Activated CD4-positive, alpha-beta T cell treated with anti-CD3 and anti-CD28 coated beads, Interleukin-2, amount 50 U/mL, for 48 hours (primary cell): ENCODE measurements around the gene UNC5A.

Source experiments
- DNase-seq, 2 experiments: peaks; one replicate each; pipeline ENCODE4 v3.0.0-alpha.2; 2020

Gene UNC5A

DNA sequence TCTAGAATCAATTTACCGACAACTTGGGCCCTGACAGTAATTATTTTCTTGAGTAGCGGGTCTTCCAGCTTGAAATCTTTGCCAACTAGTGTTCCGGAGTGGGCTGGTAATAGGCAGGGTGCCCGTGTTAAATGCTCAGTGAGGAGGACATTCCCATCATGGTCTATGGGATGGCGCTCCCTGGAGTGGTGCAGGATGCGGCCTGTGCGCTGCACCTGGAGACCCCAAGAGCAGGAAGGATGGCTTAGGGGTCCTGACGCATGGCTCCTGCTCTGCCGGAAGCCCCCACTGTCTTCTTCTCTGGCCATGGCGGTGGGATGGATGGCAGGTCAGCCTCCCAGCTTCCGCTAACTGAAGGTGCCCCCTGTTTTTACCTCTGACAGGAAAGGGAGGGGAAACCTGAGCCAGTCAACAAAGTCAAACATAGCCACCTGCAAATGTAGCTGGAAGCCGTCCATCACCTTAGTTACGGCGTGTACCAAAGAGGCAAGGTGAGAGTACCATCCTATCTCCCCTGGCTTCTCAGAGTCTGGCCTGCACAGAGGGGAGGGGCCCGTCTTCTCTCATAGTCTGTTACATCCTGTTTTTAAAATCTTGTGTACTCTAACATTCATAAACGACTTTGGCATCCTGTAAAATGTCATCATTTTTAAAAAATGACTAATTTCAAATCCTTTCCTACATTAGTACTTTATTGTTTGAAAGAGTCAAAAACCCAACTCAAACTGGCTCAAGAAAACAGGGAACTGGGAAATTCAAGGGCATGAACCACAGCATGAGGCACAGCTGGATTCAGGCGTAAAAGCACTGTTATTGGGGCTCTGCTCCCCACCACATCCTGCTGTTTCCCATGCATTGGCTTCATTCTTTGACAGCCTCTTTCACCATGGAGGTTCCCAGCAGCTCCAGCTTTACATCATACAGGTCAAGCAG, 28.5 kb upstream of the UNC5A start:
- DNase-seq: no peak

DNA sequence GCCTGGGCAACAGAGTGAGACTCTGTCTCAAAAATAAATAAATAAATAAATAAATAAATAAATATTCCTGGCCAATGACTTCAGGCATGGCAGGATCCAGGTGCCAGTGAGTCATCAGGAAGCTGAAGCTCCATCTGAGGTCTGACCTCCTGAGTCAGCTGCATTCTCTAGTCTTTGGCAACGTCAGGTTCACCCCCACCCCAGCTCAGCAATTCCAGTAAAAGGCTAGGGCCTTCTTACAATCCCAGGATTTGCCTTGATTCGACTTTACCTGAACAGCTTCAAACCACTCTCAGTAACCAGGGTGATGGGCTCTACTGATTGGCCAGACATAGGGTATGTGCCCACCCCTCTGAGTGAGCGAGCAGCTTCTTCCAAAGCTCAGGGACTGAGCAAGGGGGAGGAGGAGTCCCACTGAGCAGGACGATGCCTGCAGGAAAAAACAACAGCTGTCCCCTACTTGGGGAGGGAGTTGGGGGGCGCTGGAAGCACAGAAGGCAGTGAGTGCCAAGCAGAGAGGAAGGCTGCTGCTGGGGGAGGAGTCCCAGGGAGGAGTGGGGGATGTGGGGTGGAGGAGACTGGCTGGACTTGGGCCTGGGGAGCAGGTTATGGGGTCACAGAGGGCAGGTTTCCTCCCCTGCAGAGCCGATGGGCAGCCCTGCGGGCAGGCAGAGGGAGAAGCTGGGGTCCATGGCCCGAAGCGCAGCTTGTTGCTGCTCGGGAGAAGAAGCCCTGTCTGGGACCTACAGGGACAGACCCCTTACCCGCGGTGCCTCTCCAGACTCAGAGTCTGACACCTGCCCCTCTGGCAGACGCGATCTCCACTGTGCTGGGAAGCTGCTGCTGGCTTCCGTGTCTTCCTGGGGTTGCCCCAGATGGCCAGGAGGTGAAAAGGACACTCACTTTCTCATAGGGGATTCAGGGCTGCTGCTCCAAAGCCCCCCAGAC, 25.9 kb upstream of the UNC5A start:
- no peak for DNase-seq

DNA sequence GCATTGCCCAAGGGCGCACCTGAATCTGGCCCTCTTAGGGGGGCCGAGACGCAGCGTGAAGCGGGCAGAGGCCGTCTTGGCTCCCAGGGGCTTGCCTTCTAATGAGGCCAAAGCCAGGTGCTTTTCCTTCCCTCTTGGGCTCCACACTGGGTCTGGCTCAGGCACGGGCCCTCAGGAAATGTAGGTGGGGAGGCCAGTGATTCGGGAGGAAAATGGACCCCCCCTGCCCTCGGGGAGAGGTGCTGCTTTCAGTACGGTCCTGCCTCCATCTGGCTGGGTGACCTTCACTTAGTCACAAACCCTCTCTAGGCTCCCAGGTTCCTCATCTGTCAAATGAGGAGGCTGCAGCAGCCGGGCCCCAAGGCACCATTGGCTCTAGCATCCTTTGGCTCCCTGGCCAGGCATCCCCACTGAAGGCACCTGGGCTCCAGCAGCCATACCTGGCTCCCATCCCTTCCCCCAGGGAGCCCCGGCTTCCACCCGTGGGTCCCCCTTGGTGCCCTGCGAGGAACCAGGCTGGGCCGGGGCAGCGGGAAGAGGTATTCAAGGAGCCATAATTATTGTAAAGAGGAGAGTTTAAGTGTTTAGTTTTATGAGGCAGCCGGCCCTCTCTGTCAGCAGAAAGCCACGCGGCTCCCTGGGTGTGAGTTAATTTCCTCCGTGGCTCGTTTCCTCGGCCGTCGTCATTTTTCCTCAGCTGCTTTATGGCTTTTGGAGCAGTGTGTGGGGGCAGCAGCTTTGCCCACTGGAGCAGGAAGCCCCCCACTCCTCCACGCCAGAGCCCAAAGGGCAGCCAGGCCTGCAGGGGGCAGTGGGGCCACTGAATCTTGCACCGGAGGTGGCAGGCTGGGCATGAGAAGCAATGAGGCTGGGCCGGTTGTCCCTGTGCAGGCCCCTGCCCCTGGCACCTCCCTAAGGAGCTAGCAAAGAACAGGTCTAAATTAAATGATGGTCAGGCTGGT, 24.9 kb upstream of the UNC5A start:
- DNase-seq: no peak

DNA sequence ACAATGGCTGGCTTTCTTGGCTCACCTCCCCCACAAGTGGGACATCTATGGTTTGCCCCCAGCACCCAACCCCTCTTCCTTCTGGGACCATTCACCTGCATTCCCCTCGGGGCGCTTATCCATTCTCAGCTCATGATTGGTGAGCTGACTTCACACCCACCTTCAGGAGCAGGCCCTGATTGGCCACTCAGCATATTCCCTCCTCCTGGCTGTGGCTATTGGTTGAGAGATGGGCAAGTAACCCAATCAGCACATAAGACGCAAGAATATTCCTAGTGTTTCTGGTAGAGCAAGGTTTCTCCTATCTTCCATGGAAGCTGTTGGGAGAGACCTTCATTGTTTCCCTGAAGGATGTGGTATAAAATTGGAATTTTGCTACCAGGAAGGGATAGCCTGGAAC, 22.7 kb upstream of the UNC5A start:
- DNase-seq: no peak

DNA sequence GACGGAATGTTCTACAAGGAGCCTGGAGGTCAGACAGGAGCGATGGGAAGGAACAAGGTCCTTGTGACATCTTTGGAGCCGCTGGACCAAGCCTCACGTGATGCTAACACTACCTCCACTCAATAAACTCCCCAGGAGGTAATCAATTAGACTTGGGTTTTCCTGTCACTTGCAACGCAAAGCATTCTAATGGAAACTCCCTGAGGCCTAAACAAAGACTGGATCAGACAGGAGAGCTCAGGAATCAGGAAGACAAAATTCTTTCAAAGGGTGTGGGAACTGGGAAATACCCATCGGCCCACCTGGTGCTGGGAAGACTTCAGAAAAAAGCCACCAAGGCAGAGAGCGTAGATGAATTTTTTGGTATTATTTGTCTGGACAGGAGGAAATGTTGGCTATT, 22.3 kb upstream of the UNC5A start:
- DNase-seq: no peak

DNA sequence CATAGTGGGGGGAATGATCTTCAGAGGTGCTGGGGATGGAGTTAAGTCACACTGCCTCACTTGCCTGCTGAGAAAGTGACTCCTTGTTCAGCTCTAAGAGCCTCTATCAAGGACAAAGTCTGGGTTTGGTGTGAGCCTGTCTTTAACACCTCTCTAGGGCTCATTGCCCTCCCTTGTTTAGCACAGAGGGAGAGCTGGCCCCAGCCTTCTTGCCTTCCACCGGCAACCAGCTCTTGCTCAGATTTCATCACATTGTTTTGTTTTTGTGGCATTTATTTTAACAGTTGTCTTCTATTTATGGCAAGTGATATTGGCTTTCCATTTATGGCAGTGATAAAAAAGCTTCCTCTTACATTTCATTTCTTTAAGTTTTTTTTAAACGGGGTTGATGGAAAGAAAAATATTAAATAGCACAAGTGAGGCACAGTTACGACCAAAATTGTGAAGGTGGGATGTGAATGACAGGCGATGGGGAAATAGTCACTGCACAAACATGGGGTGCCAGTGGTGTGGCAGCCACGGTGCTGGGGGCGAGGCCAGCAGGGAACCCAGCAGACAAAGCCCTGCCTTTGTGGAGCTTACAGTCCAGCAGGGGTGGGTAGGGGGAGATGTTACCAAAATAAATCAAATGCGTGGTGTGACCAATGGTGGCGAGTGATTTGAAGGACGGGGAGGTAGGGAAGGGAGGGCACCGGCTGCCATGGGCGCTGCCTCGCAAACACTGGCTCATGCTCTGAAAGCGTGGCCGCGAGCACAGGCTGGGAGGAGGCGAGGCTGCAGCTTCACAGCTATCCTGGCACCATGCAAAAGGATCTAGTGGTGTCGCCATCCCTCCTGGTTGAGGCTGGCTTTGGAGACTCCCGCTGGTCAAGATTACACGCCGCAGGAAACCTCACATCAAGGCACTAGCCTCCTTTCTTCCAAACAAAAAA, 21.2 kb upstream of the UNC5A start:
- DNase-seq: no peak

DNA sequence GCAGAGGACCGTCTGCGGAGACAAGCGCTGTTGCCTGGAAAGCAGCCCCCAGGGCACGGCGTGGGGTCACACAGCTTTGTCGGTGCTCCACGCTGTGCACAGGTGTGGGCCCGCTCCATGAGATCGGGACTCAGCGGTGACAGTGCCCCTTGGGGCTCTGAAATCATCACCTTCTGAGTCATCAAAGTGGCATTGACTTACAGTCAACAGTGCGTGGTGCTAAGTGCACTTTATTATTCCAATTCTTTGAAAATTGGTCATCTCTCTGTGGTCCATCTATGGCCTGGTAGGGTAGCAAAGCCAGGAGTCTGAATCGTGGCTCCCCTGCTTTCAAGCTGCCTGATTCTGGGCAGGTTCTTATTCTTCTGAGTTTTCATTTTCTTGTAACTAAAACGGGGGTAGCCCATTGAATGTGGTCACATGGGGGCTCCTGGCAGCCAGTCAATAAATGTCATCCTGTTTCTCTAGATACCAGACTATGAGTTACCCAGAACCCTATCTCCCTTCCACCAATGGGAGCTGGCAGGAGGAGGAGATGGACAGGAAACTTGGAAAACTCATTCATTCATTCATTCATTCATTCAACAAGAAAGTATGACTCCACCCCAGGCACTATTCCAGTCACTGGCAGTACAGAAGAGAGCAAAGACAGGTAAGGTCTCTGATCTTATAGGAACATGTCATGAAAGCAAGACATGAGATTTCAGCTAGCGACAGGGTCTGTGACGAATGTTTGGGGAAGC, 20.3 kb upstream of the UNC5A start:
- DNase-seq: no peak

DNA sequence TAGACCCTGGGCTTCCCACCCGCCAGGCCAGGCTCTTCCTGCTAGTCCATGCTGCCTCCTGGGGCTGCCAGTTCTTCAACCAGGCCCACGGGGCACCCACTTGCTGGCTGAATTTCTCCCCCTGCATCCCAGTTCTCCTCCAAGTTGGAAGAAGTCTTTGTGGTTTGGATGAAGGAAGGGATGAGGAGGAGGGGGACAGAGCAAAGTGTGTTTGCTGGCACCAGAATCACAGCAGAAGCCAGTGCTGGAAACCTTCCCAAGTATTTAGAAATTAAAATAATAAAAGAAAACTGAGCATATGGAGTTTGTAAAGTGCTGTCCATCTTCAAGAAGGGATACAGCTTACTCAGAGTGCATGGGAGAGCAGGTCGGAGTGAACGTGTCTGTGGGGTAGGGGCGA, 19.4 kb upstream of the UNC5A start:
- DNase-seq: no peak

DNA sequence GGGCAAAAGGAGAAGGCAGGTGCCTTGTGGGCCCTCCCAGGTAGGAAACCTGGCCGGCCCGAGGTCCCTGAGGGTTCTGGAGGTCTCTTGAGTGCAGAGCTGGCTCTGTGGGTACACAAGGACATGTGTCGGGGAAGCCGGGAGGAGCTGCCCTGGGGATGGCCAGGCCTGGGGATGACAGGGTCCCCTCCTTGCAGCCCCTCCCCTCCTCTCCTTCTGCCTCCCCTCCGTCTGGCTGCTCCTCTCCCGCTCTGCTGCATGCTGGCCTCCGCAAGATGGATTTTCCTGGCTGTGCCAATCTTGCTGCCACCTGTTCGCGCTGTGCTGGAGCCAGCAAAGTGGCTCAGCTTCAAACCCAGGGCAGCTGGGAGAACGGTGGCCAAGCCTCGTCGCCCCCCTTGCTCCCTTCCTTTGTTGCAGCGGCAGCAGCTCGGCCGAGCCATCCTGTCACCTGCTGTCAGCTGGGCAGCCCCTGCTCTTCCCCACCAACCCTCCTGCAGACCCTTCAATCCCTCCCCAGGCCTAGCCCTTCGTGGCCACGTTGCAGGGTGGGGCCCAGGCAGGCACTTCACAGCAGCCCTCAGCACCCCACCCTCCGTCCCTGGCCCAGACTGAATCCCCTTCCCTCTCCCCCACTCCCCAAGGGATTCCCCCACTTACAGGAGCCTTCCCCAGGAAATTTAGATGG, 17.6 kb upstream of the UNC5A start:
- DNase-seq: no peak

DNA sequence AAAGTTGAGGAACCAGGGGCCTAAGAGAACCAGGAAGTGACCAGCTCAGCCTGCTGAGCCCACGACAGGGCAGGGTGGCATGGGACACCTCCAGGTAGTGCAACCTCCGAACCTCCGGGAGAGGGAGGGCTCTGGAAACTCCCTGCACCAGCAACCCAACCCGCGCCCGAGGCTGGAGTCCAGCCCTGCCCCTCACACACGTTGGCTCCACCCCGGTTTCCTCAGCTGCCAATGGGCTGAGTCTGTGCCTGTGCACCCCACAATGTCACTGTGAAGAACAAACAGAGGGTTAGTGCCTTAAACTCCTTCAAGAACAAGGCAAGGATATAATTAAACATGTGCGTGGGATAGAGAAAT, 17.0 kb upstream of the UNC5A start:
- no peak for DNase-seq

DNA sequence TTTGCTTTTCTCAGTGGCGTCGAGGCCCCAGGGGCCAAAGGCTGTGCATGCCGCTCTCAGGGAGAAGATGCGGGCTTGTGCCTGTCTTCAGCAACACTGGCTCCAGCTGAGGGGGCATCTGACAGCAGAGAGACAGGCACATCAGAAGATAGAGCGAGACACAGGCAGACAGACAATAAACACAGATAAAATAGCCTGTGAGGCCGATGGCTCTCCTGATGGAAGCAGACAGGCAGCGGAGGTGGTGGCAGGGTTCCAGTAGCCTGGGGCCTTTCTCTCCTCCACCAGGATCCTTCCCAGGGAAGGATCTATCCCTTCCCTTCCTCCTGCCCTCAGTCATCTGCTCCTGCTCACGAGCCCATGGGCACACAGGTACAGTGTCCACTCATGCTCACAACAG, 16.6 kb upstream of the UNC5A start:
- no peak for DNase-seq

DNA sequence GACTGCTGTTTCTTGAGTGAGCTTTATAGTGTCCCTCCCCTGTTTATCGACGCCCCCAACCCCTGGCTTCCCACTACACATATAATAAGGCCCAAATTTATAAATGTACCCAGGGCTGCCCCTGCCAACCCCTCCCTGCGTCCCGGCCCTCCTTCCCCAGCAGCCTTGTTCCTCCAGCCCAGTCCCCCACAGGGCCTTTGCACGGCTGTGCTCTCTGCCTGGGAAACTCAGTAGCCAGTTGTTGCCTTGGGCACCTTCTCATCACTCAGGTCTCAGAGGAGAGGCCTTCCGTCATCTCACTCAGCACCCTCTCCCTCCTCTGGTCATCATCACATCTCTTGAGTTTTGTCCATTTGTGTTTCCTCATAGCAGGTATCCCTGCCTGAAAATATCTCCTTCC, 15.8 kb upstream of the UNC5A start:
- no peak for DNase-seq

DNA sequence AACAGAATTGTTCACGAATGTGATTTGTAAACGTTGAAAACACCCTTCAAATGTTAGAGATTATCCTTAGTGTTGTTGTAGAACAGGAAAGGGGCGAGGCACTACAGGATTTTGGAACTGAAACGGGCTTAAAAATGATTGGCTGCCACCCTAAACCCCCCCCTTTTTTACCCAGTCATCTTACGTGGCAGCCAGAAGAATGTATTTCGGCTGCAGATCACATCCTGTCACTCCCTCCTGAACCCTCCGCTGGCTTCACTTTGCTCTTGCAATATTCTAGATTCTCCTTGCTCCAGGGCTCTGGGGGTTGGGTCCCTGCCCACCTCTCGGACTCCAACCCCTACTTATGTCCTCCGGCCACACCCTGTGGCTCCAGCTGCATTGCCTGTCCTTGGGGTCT, 13.9 kb upstream of the UNC5A start:
- DNase-seq: no peak

DNA sequence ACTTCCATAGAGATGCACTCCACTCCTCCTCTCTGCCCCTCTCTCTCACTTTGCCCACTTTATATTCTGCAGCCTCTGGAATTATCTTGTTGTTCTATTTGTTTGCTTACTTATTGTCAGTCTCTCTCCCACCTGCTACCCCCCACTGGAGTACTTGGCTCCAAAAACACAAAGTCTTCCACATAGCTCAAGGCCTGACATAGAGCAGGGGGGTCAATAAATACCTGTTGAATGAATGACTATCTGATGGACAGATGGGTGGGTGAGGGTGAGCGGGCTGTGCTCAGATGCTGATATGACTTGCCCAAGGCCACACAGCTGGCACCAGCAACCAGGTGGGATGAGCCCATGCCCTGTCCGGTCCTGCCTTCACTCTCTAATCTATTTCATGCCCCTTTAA, 13.4 kb upstream of the UNC5A start:
- no peak for DNase-seq

DNA sequence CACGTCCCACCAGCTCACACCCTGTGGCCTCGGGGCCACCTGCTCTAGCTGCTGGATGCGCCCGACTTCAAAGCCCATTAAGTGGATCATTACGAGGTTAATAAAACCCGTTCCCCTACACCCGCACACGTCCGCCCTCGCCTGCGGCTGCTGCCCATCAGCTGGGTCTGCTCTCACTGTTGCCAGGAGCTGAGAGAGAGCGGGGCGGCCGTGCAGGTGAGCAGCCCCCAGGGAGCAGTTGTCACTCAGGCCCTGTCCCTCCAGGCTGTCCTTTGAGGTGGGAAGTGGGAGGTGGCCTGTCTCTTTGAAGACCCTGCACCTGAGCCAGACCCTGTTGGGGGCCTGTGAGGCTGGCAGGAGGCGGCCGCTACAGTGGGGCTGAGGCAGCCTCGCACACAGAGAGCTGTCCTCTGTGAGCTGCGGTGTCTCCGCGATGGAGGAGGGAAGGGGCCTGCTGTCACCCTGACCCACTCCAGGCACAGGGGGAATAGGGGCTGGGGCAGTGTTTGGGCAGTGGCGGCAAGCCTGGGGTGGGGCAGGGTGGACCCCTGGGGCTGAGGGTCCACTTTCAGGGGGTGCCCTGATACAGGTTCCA, 12.8 kb upstream of the UNC5A start:
- DNase-seq: no peak

DNA sequence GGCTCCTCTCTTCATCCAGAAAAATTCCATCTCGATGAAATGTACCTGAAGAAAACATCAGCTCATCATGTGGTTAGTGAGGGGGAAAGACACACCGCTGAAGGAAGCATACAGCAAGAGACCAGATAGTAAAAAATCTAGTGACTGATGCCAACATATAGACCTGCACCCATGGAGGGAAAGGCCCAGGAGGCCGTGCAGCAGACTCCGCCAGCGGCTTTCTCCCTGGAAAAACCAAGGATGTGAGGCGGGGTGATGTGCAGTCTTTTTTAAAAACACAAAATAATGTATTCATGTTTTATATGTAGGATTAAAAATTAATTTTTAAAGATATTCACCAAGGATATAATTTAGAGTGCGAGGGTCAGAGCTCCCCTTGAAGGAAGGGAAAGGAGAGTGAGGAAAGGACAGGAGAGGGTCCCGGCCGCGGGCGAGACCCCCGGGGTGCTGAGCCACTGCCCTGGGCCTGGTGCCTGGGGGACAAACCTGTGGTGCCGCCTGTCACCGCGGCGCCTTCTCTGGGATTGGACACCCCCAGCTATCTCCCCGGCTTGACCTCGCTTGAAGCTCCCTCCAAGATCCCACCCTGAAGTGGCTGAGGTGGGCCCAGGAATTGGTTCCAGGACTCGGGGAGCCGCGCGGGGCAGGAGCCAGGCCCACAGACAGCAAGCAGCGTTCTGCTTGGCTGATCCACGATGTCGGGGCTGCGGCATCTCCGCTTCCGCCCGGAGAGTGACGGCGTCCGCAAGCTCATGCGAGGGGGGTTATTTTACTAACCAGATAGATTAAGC, 12.1 kb upstream of the UNC5A start:
- no peak for DNase-seq

DNA sequence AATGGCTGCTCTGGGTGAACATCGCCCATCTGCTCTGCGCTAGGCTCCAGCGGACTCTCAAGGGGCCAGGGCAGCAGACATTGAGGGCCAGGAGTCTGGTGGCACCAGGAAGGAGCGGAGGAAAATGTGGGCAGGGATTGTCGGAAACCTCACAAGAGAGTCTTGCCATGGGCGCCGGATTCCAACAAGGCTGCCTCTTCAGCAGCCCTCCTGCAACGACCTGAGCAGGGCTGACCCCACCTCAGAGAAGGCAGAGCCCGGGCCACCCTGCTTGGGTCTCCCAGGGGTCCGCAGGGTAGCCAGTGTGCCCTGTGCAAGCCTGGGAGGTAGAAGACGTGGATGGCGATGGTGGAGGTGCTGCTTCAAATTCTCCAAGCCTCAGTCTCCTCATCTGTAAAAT, 11.4 kb upstream of the UNC5A start:
- no peak for DNase-seq

DNA sequence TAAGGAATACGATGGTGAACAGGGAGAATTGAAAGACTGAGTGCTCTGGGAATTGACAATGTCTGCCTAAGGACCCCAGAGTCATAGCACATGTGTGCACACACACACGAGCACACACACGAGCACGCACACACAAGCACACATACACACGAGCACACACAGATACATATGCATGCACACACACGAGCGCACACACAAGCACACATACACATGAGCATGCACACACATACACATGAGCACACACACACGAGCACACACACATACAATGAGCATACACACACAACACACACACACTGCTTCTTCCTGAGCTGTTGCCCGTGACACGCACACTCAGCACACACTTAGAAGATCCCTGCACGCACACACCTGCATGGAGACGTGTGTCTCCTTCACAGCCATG, 10.9 kb upstream of the UNC5A start:
- DNase-seq: no peak

DNA sequence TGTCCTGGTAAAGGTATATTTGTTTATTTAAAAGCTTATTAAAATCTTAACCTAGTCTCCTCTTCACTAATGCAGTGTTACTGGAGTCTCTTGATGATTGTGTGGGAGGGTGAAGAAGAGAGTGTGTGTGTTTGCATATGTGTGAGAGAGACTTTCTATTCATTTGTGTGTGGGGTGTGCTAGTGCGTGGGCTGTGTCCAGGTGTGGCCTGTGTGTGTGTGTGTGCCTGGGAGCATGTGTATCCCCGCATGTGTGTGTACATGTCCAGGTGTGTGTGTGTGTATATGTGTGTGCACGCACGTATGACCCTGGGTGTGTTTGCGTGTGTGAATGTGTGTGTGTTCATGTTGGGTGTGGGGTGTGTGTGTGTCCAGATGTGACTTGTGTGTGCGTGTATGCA, 10.3 kb upstream of the UNC5A start:
- no peak for DNase-seq
